ENCODE data around the gene FAM217A. TPM values are rescaled to one million over a fixed set of nuclear protein-coding genes. Genes with fewer than 3 reads are reported as not detected.
A peak's percentile ranks its signal among the peaks of the same experiment; 100 is the strongest.
"Not testable (repeated sequence)": the region's sequence is repeated elsewhere in the genome, so short reads cannot be mapped to it uniquely, and the experiment has no call there.

FAM217A gene
- total and polyA plus RNA-seq, 4 donors = not detected

DNA sequence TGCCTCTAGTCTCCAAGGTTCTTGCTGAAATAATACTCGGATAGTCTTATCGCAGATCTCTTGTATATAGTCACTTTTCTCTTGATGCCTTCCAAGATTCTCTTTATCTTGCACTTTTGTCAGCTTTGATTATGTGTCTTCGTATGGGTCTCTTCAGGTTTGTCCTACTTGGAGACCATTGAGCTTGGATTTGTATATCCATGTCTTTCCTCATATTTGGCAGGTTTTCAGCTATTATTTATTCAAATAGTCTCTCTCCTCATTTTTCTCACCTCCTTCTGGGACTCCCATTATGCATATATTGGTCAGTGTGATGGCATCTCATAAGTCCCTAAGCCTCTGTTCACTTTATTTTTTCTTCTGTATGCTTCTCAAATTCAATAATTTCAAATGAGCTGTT, 33.4 kb upstream of the FAM217A start:
- DNase-seq = no peak
- ATAC-seq (ENCODE audit: low FRiP score) = no peak
- Histone ChIP-seq H3K27ac (ENCODE audit: low read depth in 1 of 2, low read length in 2 of 2) (no peak overlapping the region), H3K9me3 (ENCODE audit: control insufficient read depth, low read length) (peaks cover 4% of the 10 kb centered on the region), H3K36me3 (ENCODE audit: control insufficient read depth in 1 of 2, insufficient read depth in 2 of 2, low read length in 1 of 2) (peaks cover 3 to 6% of the 10 kb centered on the region in 2 donors), H3K4me3 (ENCODE audit: low read length in 2 of 2) (no peak overlapping the region), H3K27me3 (ENCODE audit: control insufficient read depth in 1 of 2, insufficient read depth in 2 of 2, low read length in 1 of 2) (no peaks in the 10 kb centered on the region), H3K4me1 (ENCODE audit: control insufficient read depth in 1 of 2, insufficient read depth in 2 of 2, low read length in 2 of 2) (no peaks in the 10 kb centered on the region)
- 89 to 93% methylated on average over 3 of the region's 3 CpGs for WGBS, 2 donors
- intact Hi-C loops (cut with DNase I) = no loop called here

DNA sequence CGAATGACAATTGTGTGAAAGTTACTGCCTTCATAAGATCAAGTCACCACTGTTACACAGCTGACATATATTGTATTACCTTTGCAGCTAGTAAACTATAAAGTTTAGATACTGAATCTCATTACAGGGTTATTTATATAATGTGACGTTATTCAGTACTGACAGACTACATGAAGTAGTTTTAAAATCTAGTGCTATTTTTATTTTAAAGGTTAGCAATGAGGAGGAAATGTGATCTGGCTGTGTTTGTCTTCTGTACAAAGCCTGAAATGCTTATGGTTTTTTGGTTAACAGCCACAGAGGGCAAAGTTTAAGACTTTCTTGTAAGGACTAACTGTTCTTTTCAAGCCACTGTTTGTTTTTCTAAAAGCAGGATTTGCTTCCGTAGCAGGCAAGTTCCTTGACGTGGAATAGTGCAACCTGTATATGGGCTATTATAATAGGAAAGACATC, 30.5 kb upstream of the FAM217A start:
- WGBS, 2 donors = 14 to 28% methylated on average over 4 of the region's 4 CpGs
- ATAC-seq (ENCODE audit: low FRiP score) = peak; percentile 44
- H3K4me3 ChIP-seq (ENCODE audit: low read length in 2 of 2); H3K4me1 ChIP-seq (ENCODE audit: control insufficient read depth in 1 of 2, insufficient read depth in 2 of 2, low read length in 2 of 2); H3K27ac ChIP-seq (ENCODE audit: low read depth in 1 of 2, low read length in 2 of 2); H3K9me3 ChIP-seq (ENCODE audit: control insufficient read depth, low read length); H3K27me3 ChIP-seq (ENCODE audit: control insufficient read depth in 1 of 2, insufficient read depth in 2 of 2, low read length in 1 of 2); intact Hi-C loops (cut with DNase I); H3K36me3 ChIP-seq (ENCODE audit: control insufficient read depth in 1 of 2, insufficient read depth in 2 of 2, low read length in 1 of 2); DNase-seq: not testable (repeated sequence)

DNA sequence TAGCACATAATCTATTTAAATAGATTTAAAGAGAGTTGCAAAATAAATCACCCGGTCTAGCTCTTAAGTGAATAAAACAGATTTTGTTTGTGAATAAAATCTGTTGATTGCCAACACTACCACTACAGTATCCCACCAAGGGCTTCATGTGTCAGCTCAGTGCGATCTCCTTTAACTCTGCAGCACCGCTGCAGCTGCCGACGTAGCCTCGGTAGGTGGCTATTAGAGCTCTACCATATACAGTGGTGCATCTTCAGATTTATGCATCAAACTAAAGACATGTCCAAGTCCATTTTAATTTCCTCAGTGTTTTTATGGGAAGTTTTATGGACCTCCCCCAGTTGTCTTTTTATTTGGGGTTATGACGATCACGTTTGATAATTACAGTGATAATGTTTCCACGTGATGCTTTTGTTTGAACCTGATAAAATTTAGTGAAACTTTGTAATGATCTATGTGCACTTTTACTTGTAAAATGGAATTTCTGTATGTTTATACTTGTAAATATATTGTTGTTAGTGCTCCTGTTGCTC, 29.7 kb upstream of the FAM217A start:
- no peak overlapping the region for H3K4me3 ChIP-seq (ENCODE audit: low read length in 2 of 2)
- H3K27ac ChIP-seq (ENCODE audit: low read depth in 1 of 2, low read length in 2 of 2) = no peak overlapping the region
- no peaks in the 10 kb centered on the region for H3K27me3 ChIP-seq (ENCODE audit: control insufficient read depth in 1 of 2, insufficient read depth in 2 of 2, low read length in 1 of 2)
- no peak for DNase-seq
- 69 to 78% methylated on average over 9 of the region's 9 CpGs for WGBS, 2 donors
- H3K9me3 ChIP-seq (ENCODE audit: control insufficient read depth, low read length) = peaks cover 4% of the 10 kb centered on the region
- no peaks in the 10 kb centered on the region for H3K36me3 ChIP-seq (ENCODE audit: control insufficient read depth in 1 of 2, insufficient read depth in 2 of 2, low read length in 1 of 2)
- H3K4me1 ChIP-seq (ENCODE audit: control insufficient read depth in 1 of 2, insufficient read depth in 2 of 2, low read length in 2 of 2) = no peaks in the 10 kb centered on the region
- no peak for ATAC-seq (ENCODE audit: low FRiP score)
- intact Hi-C loops (cut with DNase I) = no loop called here

DNA sequence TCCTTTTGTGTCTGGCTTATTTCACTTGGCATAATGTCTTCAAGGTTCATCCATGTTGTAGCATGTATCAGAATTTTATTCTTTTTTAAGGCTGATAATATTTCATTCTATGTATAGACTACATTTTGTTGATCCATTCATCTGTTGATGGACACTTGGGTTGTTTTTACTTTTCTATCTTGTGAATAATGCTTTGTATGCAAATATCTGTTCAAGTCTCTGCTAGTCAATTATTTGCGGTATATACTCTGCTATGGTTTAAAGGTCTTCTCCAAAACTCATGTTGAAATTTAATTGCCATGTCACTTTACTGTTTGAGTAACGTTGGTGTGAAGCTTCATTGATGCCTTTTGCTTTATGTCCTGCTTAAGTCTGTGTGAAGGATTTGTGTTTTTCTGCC, 28.9 kb upstream of the FAM217A start:
- H3K27me3 ChIP-seq (ENCODE audit: control insufficient read depth in 1 of 2, insufficient read depth in 2 of 2, low read length in 1 of 2) = no peaks in the 10 kb centered on the region
- intact Hi-C loops (cut with DNase I) = no loop called here
- ATAC-seq (ENCODE audit: low FRiP score) (no peak), DNase-seq (no peak)
- H3K4me1 ChIP-seq (ENCODE audit: control insufficient read depth in 1 of 2, insufficient read depth in 2 of 2, low read length in 2 of 2) = no peaks in the 10 kb centered on the region
- no peak overlapping the region for H3K4me3 ChIP-seq (ENCODE audit: low read length in 2 of 2)
- no peaks in the 10 kb centered on the region for H3K9me3 ChIP-seq (ENCODE audit: control insufficient read depth, low read length)
- WGBS, 2 donors = 80 to 93% methylated on average over 2 of the region's 2 CpGs
- no peak overlapping the region for H3K27ac ChIP-seq (ENCODE audit: low read depth in 1 of 2, low read length in 2 of 2)
- H3K36me3 ChIP-seq (ENCODE audit: control insufficient read depth in 1 of 2, insufficient read depth in 2 of 2, low read length in 1 of 2) = no peaks in the 10 kb centered on the region

DNA sequence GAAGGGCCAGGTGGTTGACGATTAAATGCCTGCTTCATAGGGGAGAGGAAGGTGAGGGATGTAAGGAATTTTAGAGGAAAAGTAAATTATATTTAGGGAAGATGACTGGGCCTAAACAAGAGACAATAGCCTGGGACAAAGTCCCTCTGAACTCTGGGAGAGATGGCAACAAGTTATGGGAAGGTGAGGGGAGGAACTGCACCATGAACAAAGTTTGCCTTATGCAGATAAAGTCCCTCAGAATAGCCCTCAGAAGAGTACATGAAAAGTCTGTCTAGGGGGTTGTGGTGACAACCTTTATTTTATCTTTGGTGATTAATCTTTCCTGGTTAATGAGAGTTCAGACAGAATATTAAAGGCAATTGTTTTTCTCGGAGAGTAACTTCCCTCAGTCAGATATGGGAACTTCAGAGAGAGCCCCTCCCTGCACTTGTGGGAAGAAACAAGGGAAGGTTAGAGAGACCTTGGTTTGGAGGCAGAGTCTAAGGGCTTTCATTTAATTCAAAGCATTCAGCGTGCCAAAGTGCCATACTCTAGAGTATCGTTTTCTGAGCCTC, 27.1 kb upstream of the FAM217A start:
- 83 to 84% methylated on average over 4 of the region's 4 CpGs for WGBS, 2 donors
- no peak for ATAC-seq (ENCODE audit: low FRiP score)
- H3K4me3 ChIP-seq (ENCODE audit: low read length in 2 of 2) = no peak overlapping the region
- H3K4me1 ChIP-seq (ENCODE audit: control insufficient read depth in 1 of 2, insufficient read depth in 2 of 2, low read length in 2 of 2) = no peaks in the 10 kb centered on the region
- H3K9me3 ChIP-seq (ENCODE audit: control insufficient read depth, low read length) = no peaks in the 10 kb centered on the region
- no peaks in the 10 kb centered on the region for H3K27me3 ChIP-seq (ENCODE audit: control insufficient read depth in 1 of 2, insufficient read depth in 2 of 2, low read length in 1 of 2)
- no peak for DNase-seq
- intact Hi-C loops (cut with DNase I) = no loop called here
- H3K27ac ChIP-seq (ENCODE audit: low read depth in 1 of 2, low read length in 2 of 2) = no peak overlapping the region
- no peaks in the 10 kb centered on the region for H3K36me3 ChIP-seq (ENCODE audit: control insufficient read depth in 1 of 2, insufficient read depth in 2 of 2, low read length in 1 of 2)

DNA sequence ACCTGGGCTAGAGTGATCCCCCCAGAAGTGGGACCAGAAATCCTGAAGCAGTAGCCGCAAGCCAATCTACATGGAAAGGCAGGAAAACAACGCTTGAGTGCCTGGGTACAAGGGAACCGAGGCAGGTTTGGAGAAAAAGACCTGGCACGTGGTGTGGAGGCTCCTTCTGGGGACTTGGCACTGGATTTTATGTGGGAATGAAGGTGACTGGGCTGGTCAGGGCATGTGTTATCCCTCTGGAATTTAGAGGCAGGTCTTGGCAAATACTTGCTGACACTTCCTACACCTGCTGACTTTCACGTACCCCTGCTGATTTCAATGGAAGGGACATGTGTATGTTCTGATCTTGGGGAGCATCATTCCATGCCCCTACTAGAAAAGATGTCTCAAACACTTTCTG, 25.0 kb upstream of the FAM217A start:
- Histone ChIP-seq H3K4me1 (ENCODE audit: control insufficient read depth in 1 of 2, insufficient read depth in 2 of 2, low read length in 2 of 2) (no peaks in the 10 kb centered on the region), H3K4me3 (ENCODE audit: low read length in 2 of 2) (no peak overlapping the region), H3K9me3 (ENCODE audit: control insufficient read depth, low read length) (no peaks in the 10 kb centered on the region), H3K36me3 (ENCODE audit: control insufficient read depth in 1 of 2, insufficient read depth in 2 of 2, low read length in 1 of 2) (no peaks in the 10 kb centered on the region), H3K27ac (ENCODE audit: low read depth in 1 of 2, low read length in 2 of 2) (no peak overlapping the region), H3K27me3 (ENCODE audit: control insufficient read depth in 1 of 2, insufficient read depth in 2 of 2, low read length in 1 of 2) (no peaks in the 10 kb centered on the region)
- 70 to 76% methylated on average over 5 of the region's 5 CpGs for WGBS, 2 donors
- intact Hi-C loops (cut with DNase I) = no loop called here
- DNase-seq (no peak), ATAC-seq (ENCODE audit: low FRiP score) (no peak)

DNA sequence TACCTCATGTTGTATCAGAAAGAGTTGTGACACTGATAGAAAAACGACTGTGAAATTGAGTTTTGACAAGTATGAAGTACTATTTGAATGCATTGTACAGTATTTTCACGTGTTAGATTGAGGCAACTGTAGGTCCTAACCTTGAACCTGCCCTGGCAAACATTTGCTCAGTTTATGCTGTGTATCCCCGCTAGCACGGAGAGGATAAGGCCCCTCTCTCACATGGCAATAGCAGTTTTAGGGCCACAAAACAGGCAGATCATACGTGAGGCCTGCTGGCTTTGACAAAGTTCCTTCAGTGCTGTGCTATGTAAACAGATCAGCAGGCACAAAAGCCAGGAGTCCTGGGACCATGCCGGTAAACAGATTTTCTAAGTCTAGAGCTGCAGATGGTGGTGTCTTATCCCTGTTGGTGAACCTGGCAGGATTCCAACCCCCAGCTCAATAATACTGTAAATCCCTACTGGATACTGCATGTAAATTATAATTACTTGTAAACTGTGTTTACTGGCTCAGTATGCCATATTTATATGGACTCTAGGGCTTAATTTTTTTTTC, 23.8 kb upstream of the FAM217A start:
- Histone ChIP-seq H3K4me1 (ENCODE audit: control insufficient read depth in 1 of 2, insufficient read depth in 2 of 2, low read length in 2 of 2) (no peaks in the 10 kb centered on the region), H3K4me3 (ENCODE audit: low read length in 2 of 2) (no peak overlapping the region), H3K9me3 (ENCODE audit: control insufficient read depth, low read length) (no peaks in the 10 kb centered on the region), H3K27me3 (ENCODE audit: control insufficient read depth in 1 of 2, insufficient read depth in 2 of 2, low read length in 1 of 2) (no peaks in the 10 kb centered on the region), H3K27ac (ENCODE audit: low read depth in 1 of 2, low read length in 2 of 2) (no peak overlapping the region), H3K36me3 (ENCODE audit: control insufficient read depth in 1 of 2, insufficient read depth in 2 of 2, low read length in 1 of 2) (no peaks in the 10 kb centered on the region)
- no peak for DNase-seq
- 71 to 73% methylated on average over 6 of the region's 6 CpGs for WGBS, 2 donors
- no peak for ATAC-seq (ENCODE audit: low FRiP score)
- intact Hi-C loops (cut with DNase I) = no loop called here

DNA sequence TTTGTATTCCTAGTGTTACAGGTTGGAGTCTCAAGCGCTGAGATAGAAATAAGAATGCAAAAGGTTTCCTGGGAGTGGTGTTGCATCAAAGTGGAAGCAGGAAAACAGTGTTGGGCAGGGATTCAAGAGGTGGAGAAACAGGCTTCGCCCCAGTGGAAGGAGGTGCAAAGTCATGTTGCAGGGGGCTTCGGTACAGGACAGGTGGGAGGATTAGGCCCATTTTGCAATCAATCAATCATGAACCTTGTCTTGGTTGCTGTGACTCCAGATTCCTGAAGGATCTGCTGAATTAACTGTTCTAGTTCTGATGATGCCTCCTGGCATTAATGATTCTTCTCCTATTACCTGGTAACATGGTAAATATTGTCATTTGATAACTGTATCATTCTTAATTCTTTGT, 22.4 kb upstream of the FAM217A start:
- ATAC-seq (ENCODE audit: low FRiP score) = no peak
- WGBS, 2 donors = 63 to 96% methylated on average over 3 of the region's 3 CpGs

DNA sequence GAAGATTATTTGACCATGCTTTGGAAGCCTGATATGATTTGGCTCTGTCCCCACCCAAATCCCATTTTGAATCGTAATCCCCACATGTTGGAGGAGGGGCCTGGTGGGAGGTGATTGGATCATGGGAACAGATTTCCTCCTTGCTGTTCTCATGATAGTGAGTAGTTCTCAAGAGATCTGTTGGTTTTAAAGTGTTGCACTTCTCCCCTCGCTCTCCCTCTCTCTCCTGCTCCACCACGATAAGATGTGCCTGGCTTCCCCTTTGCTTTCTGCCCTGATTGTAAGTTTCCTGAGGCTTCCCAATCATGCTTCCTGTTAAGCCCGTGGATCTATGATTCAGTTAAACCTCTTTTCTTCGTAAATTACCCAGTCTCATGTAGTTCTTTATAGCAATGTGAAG, 21.7 kb upstream of the FAM217A start:
- 77 to 81% methylated on average over 5 of the region's 5 CpGs for whole genome bisulfite sequencing, 2 donors
- intact Hi-C loops (cut with DNase I) = no loop called here
- H3K27ac ChIP-seq (ENCODE audit: low read depth in 1 of 2, low read length in 2 of 2) = no peak overlapping the region
- no peaks in the 10 kb centered on the region for H3K4me1 ChIP-seq (ENCODE audit: control insufficient read depth in 1 of 2, insufficient read depth in 2 of 2, low read length in 2 of 2)
- H3K4me3 ChIP-seq (ENCODE audit: low read length in 2 of 2) = no peak overlapping the region
- no peaks in the 10 kb centered on the region for H3K9me3 ChIP-seq (ENCODE audit: control insufficient read depth, low read length)
- ATAC-seq (ENCODE audit: low FRiP score) (no peak), DNase-seq (no peak)
- no peaks in the 10 kb centered on the region for H3K36me3 ChIP-seq (ENCODE audit: control insufficient read depth in 1 of 2, insufficient read depth in 2 of 2, low read length in 1 of 2)
- no peaks in the 10 kb centered on the region for H3K27me3 ChIP-seq (ENCODE audit: control insufficient read depth in 1 of 2, insufficient read depth in 2 of 2, low read length in 1 of 2)

More for the DNA sequence above, 22.4 kb upstream of the FAM217A start:
- H3K27ac ChIP-seq (ENCODE audit: low read depth in 1 of 2, low read length in 2 of 2) = no peak overlapping the region
- no peaks in the 10 kb centered on the region for H3K36me3 ChIP-seq (ENCODE audit: control insufficient read depth in 1 of 2, insufficient read depth in 2 of 2, low read length in 1 of 2)
- no peaks in the 10 kb centered on the region for H3K9me3 ChIP-seq (ENCODE audit: control insufficient read depth, low read length)
- intact Hi-C loops (cut with DNase I) = no loop called here
- H3K4me3 ChIP-seq (ENCODE audit: low read length in 2 of 2) = no peak overlapping the region
- no peak for DNase-seq
- no peaks in the 10 kb centered on the region for H3K27me3 ChIP-seq (ENCODE audit: control insufficient read depth in 1 of 2, insufficient read depth in 2 of 2, low read length in 1 of 2)
- H3K4me1 ChIP-seq (ENCODE audit: control insufficient read depth in 1 of 2, insufficient read depth in 2 of 2, low read length in 2 of 2) = no peaks in the 10 kb centered on the region

Data from aorta (tissue), 5 donors.